ENCODE measurements around the gene CCR3.

DNA sequence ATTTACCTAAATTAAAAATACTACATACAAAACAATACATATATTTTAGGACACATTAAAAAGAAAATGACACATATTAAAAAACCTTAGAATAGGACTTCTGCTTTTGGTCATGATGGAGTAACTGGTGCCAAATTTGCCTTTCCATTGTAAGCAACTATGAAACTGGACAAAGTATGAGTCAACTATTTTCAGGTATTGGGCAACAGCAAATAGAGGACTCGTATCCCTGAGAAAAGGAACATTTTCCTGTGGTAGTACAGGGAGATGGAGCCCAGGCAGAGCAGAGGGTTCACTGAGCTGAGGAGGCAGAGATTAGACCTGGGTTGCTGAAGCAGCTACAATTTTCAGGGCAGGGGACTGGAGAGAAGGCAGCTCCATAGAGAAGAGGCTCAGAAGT is 48.8 kb upstream of the CCR3 start:
- TF ChIP-seq, protein P1, sequence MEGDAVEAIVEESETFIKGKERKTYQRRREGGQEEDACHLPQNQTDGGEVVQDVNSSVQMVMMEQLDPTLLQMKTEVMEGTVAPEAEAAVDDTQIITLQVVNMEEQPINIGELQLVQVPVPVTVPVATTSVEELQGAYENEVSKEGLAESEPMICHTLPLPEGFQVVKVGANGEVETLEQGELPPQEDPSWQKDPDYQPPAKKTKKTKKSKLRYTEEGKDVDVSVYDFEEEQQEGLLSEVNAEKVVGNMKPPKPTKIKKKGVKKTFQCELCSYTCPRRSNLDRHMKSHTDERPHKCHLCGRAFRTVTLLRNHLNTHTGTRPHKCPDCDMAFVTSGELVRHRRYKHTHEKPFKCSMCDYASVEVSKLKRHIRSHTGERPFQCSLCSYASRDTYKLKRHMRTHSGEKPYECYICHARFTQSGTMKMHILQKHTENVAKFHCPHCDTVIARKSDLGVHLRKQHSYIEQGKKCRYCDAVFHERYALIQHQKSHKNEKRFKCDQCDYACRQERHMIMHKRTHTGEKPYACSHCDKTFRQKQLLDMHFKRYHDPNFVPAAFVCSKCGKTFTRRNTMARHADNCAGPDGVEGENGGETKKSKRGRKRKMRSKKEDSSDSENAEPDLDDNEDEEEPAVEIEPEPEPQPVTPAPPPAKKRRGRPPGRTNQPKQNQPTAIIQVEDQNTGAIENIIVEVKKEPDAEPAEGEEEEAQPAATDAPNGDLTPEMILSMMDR (IDR thresholded peaks at IDR 0.05; ENCODE audit: insufficient read depth, low read length, poor library complexity, severe bottlenecking), result no peak
- TF ChIP-seq EZH2phosphoT487 (conservative IDR thresholded peaks at IDR 0.05; ENCODE audit: low read length), result no peak
